Neural progenitor cell (in vitro differentiated cells): ENCODE data around the gene PCK2.
A peak's percentile ranks its signal among the peaks of the same experiment; 100 is the strongest.

Experiments used
- EZH2 ChIP-seq: fragments of 200-600 bp; sonication (generic); IDR thresholded peaks from 2 replicates; pipeline ENCODE4 v1.6.1; 2017; ENCODE audit warnings: antibody characterized with exemption, mild to moderate bottlenecking, moderate library complexity
- EZH2phosphoT487 ChIP-seq: fragments of 200-600 bp; sonication (generic); IDR thresholded peaks from 2 replicates; pipeline ENCODE4 v1.6.1; 2017; ENCODE audit warnings: antibody characterized with exemption
- TF ChIP-seq, protein P1 (sequence below): fragments of 200-600 bp; sonication (generic); IDR thresholded peaks from 2 replicates; pipeline ENCODE4 v1.5.1; 2017; ENCODE audit warnings: antibody characterized with exemption, mild to moderate bottlenecking

DNA sequence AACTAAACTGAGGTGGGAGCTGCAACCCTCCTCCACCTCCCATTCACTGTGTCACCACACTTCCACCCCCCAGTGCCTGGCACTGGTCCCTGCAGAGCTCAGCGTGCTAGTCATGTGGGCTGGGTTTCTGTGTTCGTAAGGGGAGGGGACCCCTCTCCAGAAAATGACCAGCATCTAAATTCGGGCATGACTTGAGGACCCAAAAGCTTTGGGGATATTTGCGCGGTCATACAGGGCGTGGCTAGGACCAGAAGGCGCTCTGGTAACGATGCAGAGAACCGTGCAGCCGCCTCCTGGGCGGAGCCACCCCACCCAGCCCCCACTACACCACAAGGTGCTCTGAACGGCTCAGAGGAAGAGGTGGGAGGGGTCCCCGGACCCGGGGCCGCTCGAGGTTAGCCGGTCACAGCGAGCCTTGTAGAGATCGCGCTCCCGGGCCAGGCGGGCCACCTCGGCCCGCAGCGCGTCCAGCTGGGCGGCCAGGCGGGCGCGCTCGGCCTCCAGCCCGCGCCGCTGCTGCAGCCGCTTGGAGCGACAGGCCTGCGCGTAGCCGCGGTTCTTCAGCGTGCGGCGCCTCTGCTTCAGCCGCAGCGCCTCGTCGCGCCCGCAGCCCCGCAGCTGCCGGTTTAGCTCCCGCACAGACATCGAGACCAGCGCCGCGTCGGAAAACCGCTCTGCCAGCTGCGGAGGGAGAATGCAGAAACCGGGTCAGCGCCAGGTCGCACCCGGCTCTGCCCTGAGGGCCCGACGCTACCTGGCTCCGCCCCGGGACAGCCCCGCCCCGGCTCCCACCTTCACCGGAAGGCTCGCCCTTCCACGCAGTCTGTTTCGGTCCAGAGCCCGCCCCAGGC, 13.0 kb upstream of the PCK2 start:
- TF ChIP-seq, protein P1, sequence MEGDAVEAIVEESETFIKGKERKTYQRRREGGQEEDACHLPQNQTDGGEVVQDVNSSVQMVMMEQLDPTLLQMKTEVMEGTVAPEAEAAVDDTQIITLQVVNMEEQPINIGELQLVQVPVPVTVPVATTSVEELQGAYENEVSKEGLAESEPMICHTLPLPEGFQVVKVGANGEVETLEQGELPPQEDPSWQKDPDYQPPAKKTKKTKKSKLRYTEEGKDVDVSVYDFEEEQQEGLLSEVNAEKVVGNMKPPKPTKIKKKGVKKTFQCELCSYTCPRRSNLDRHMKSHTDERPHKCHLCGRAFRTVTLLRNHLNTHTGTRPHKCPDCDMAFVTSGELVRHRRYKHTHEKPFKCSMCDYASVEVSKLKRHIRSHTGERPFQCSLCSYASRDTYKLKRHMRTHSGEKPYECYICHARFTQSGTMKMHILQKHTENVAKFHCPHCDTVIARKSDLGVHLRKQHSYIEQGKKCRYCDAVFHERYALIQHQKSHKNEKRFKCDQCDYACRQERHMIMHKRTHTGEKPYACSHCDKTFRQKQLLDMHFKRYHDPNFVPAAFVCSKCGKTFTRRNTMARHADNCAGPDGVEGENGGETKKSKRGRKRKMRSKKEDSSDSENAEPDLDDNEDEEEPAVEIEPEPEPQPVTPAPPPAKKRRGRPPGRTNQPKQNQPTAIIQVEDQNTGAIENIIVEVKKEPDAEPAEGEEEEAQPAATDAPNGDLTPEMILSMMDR: no peak
- peak; percentile 34 for TF ChIP-seq EZH2
- TF ChIP-seq EZH2phosphoT487: peak; percentile 25
